Thymus (tissue), 11 donors: ENCODE measurements around the gene PTTG2. TPM values are rescaled to one million over a fixed set of nuclear protein-coding genes. Genes with fewer than 3 reads are reported as not detected.

Source experiments
- DNase-seq, 9 donors: peaks; one replicate each; pipeline ENCODE4 v3.0.0-alpha.2; 2013; ENCODE audit warnings: low spot score in 9 of 9, low read depth in 6 of 9, missing footprints in 1 of 9
- H3K27ac ChIP-seq, 2 donors: one replicate each; pipeline ENCODE4 v1.5.1; 2013; ENCODE audit warnings: control low read depth in 1 of 2, low read depth in 1 of 2, low read length in 1 of 2, mild to moderate bottlenecking in 1 of 2, moderate library complexity in 1 of 2
- H3K27me3 ChIP-seq, 2 donors: one replicate each; pipeline ENCODE4 v1.5.1; 2013; ENCODE audit warnings: low read length in 1 of 2; ENCODE audit not compliant: control insufficient read depth in 2 of 2, insufficient read depth in 1 of 2
- H3K36me3 ChIP-seq, 2 donors: one replicate each; pipeline ENCODE4 v1.5.1; 2013; ENCODE audit warnings: low read length in 1 of 2, mild to moderate bottlenecking in 1 of 2, moderate library complexity in 1 of 2; ENCODE audit not compliant: control insufficient read depth in 2 of 2, insufficient read depth in 2 of 2
- H3K4me1 ChIP-seq, 2 donors: one replicate each; pipeline ENCODE4 v1.5.1; 2013; ENCODE audit warnings: low read length in 2 of 2; ENCODE audit not compliant: control insufficient read depth in 2 of 2, insufficient read depth in 2 of 2
- H3K4me3 ChIP-seq, 2 donors: one replicate each; pipeline ENCODE4 v1.5.1; 2013; ENCODE audit warnings: low read length in 2 of 2, control low read depth in 1 of 2, mild to moderate bottlenecking in 1 of 2
- H3K9me3 ChIP-seq, 2 donors: one replicate each; pipeline ENCODE4 v1.5.1; 2013; ENCODE audit warnings: low read length in 1 of 2, mild to moderate bottlenecking in 1 of 2; ENCODE audit not compliant: control insufficient read depth in 2 of 2, insufficient read depth in 1 of 2
- WGBS: extraction: QIAGEN DNeasy Blood & Tissue Kit; methylation state at CpG from one replicate; pipeline ENCODE4 v1.1.7; 2013; 5-methylcytosine and 5-hydroxymethylcytosine counted together
- polyA plus RNA-seq: library from polyadenylated mRNA; stranded (reverse); fragments of 200-250 nt; gene quantifications from one replicate; pipeline ENCODE4 v1.2.3, GENCODE V29; 2013
- total RNA-seq: library from RNA; stranded (reverse); fragments of 120-200 nt; gene quantifications from one replicate; pipeline ENCODE4 v1.2.4, GENCODE V29; 2013
- donor health status: healthy.

Gene PTTG2
- total and polyA plus RNA-seq, 2 donors = 0.09 to 0.71 TPM

GRCh38 chr4:37999000-37999716 lies 39.0 kb downstream of the PTTG2 start:
- H3K4me3 ChIP-seq = no peak overlapping the region
- 47% methylated on average over 12 of the region's 12 CpGs for WGBS
- peak; percentile 62 to 91 (median 78) for DNase-seq
- H3K27ac ChIP-seq = peak overlapping the region; percentile 64 to 92
- peaks cover 26 to 50% of the 10 kb centered on the region in 2 donors for H3K4me1 ChIP-seq
- no peaks in the 10 kb centered on the region for H3K36me3 ChIP-seq
- no peaks in the 10 kb centered on the region for H3K9me3 ChIP-seq
- H3K27me3 ChIP-seq = no peaks in the 10 kb centered on the region

- H3K9me3 ChIP-seq = no peaks in the 10 kb centered on the region
These were observed 39.8 kb downstream of the PTTG2 start for GRCh38 chr4:37999965-38000364.

GRCh38 chr4:38001927-38002326 lies 41.7 kb downstream of the PTTG2 start:
- Histone ChIP-seq H3K9me3 (no peaks in the 10 kb centered on the region), H3K36me3 (no peaks in the 10 kb centered on the region), H3K4me3 (no peak overlapping the region), H3K27me3 (no peaks in the 10 kb centered on the region), H3K27ac (no peak overlapping the region), H3K4me1 (peaks cover 15 to 36% of the 10 kb centered on the region in 2 donors)
- 98% methylated on average over 3 of the region's 3 CpGs for WGBS
- no peak for DNase-seq

More at GRCh38 chr4:37999965-38000364, 39.8 kb downstream of the PTTG2 start:
- Histone ChIP-seq H3K4me1 (peaks cover 26 to 47% of the 10 kb centered on the region in 2 donors), H3K4me3 (no peak overlapping the region), H3K27ac (no peak overlapping the region), H3K36me3 (no peaks in the 10 kb centered on the region), H3K27me3 (no peaks in the 10 kb centered on the region)
- WGBS = 97% methylated on average over 3 of the region's 3 CpGs
- no peak for DNase-seq

GRCh38 chr4:38002451-38003071 lies 42.4 kb downstream of the PTTG2 start:
- Histone ChIP-seq H3K4me1 (peaks cover 15 to 34% of the 10 kb centered on the region in 2 donors), H3K9me3 (no peaks in the 10 kb centered on the region), H3K27me3 (no peaks in the 10 kb centered on the region), H3K4me3 (no peak overlapping the region), H3K36me3 (no peaks in the 10 kb centered on the region), H3K27ac (no peak overlapping the region)
- no peak for DNase-seq
- WGBS = over 99% methylated on average over 3 of the region's 3 CpGs

GRCh38 chr4:38003102-38003501 lies 42.9 kb downstream of the PTTG2 start:
- H3K27ac ChIP-seq = no peak overlapping the region
- H3K27me3 ChIP-seq = no peaks in the 10 kb centered on the region
- DNase-seq = no peak
- H3K9me3 ChIP-seq = no peaks in the 10 kb centered on the region
- peaks cover 15 to 29% of the 10 kb centered on the region in 2 donors for H3K4me1 ChIP-seq
- no peaks in the 10 kb centered on the region for H3K36me3 ChIP-seq
- H3K4me3 ChIP-seq = no peak overlapping the region
- WGBS = 66% methylated on average over 3 of the region's 3 CpGs

GRCh38 chr4:38003628-38004027 lies 43.4 kb downstream of the PTTG2 start:
- Histone ChIP-seq H3K36me3 (no peaks in the 10 kb centered on the region), H3K27ac (no peak overlapping the region), H3K27me3 (no peaks in the 10 kb centered on the region), H3K4me1 (peaks cover 12 to 23% of the 10 kb centered on the region in 2 donors), H3K9me3 (no peaks in the 10 kb centered on the region), H3K4me3 (no peak overlapping the region)
- 100% methylated on average over 1 of the region's 1 CpG for WGBS
- DNase-seq = no peak

- Histone ChIP-seq H3K27me3 (no peaks in the 10 kb centered on the region), H3K27ac (no peak overlapping the region), H3K4me1 (peaks cover 7 to 19% of the 10 kb centered on the region in 2 donors), H3K36me3 (no peaks in the 10 kb centered on the region), H3K4me3 (no peak overlapping the region), H3K9me3 (no peaks in the 10 kb centered on the region)
- no peak for DNase-seq
- WGBS = 97% methylated on average over 3 of the region's 3 CpGs
These were observed 43.9 kb downstream of the PTTG2 start for GRCh38 chr4:38004062-38004461.

GRCh38 chr4:38004887-38005286 lies 44.7 kb downstream of the PTTG2 start:
- no peaks in the 10 kb centered on the region for H3K36me3 ChIP-seq
- no peaks in the 10 kb centered on the region for H3K9me3 ChIP-seq
- H3K27me3 ChIP-seq = no peaks in the 10 kb centered on the region
- no peak for DNase-seq
- peaks cover 3 to 13% of the 10 kb centered on the region in 2 donors for H3K4me1 ChIP-seq
- 76% methylated on average over 6 of the region's 6 CpGs for WGBS
- no peak overlapping the region for H3K4me3 ChIP-seq
- no peak overlapping the region for H3K27ac ChIP-seq

GRCh38 chr4:38005637-38006036 lies 45.4 kb downstream of the PTTG2 start:
- no peaks in the 10 kb centered on the region for H3K36me3 ChIP-seq
- 98% methylated on average over 3 of the region's 3 CpGs for WGBS
- no peak overlapping the region for H3K27ac ChIP-seq
- no peaks in the 10 kb centered on the region for H3K27me3 ChIP-seq
- no peak overlapping the region for H3K4me3 ChIP-seq
- no peak for DNase-seq
- H3K4me1 ChIP-seq = peaks cover 3 to 11% of the 10 kb centered on the region in 2 donors
- no peaks in the 10 kb centered on the region for H3K9me3 ChIP-seq
